HG03280 (cell line): ENCODE results near the gene AK1.
"Not testable (repeated sequence)": the region's sequence is repeated elsewhere in the genome, so short reads cannot be mapped to it uniquely, and the experiment has no call there.

Experiments used
- ATAC-seq: cut with Tn5 transposase; IDR thresholded peaks from one replicate; pipeline ENCODE4 v1.9.1; 2021; ENCODE audit warnings: mild to moderate bottlenecking, moderate library complexity; ENCODE audit not compliant: unreplicated experiment

AK1 gene

GRCh38 chr9:127870153-127870491, 7.4 kb downstream of the AK1 start:
- not testable (repeated sequence) for ATAC-seq

GRCh38 chr9:127869310-127870152, 7.9 kb downstream of the AK1 start:
- peak; percentile 51 for ATAC-seq

GRCh38 chr9:127868278-127868902, 9.1 kb downstream of the AK1 start:
- ATAC-seq: no peak

- no peak for ATAC-seq
Observed at GRCh38 chr9:127867356-127868277, 9.9 kb downstream of the AK1 start.

GRCh38 chr9:127866535-127866934, 10.9 kb downstream of the AK1 start:
- no peak for ATAC-seq

DNA sequence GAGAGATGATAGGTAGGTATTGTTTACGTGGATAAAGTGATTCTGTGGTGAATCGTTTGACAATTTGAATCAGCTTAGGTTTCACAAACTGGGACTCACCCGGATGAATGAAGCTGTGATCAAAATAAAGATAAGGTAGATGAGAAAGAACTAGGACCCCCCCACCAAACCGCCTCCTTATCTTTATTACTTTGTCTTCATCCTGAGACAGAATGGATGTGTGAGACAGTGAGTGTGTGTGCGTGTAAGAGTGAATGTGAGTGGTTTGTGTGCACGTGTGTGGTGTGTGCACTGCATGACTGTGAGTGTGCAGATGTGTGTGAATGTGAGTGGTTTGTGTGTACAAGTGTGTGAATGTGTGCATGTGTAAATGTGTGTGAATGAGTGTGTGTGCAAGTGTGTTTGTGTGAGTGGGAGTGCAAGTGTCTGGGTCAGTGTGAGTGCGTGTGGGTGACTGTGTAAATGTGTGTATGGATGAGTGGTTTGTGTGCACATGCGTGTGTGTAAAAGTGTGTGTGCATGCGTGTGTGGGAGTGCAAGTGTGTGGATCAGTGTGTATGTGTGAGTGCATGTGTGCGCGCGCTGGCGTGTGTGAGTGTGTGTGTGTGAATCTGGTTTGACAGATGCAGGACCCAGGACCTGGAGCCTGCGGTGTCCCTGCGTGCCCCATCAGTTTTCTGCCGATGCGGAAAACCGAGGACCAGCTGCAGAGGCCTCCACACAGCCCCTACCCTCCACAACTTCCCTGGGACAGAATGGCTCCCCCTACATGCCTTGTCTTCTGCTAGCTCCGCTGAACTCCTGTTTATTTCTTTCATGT, 11.6 kb downstream of the AK1 start:
- no peak for ATAC-seq

GRCh38 chr9:127863191-127863621, 14.3 kb downstream of the AK1 start:
- ATAC-seq: no peak

GRCh38 chr9:127862075-127863011, 15.1 kb downstream of the AK1 start:
- no peak for ATAC-seq

- ATAC-seq: no peak
Observed at GRCh38 chr9:127860779-127861178, 16.7 kb downstream of the AK1 start.

- ATAC-seq: no peak
Observed at GRCh38 chr9:127860260-127860659, 17.2 kb downstream of the AK1 start.

GRCh38 chr9:127858041-127858512, 19.4 kb downstream of the AK1 start:
- no peak for ATAC-seq

GRCh38 chr9:127857278-127857677, 20.2 kb downstream of the AK1 start:
- no peak for ATAC-seq

- no peak for ATAC-seq
Observed at GRCh38 chr9:127856729-127857116, 20.8 kb downstream of the AK1 start.

DNA sequence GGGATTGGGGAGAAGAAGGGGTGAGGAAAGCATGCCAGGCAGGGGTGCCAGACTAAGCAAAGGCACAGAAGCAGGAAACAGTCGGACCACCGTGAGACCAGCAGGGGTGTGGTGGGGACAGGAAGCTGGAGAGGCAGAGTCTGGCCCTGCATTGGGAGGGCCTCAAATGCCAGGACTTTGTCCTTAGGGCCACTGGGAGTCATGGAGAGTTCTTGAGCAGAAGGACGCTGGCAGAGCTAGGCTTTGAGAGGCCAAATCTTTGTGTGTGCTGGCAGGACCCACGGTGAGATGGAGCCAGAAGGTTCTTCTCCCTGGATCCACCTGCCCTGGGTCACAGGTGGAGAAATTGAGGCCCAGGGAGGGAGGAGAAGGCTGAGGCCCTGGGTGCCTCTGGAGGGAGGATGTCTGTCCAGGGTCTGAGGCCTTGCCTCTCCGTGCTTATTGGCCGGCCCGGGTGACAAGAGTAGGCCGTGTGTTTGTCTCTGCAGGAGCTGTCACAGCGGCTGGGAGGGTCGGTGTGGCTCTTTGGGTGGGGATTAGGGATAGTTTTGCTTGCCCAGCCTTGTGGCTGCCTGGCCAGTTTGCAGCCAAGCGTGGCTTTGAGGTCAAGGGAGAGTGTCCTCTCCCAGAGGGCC, 21.3 kb downstream of the AK1 start:
- no peak for ATAC-seq

DNA sequence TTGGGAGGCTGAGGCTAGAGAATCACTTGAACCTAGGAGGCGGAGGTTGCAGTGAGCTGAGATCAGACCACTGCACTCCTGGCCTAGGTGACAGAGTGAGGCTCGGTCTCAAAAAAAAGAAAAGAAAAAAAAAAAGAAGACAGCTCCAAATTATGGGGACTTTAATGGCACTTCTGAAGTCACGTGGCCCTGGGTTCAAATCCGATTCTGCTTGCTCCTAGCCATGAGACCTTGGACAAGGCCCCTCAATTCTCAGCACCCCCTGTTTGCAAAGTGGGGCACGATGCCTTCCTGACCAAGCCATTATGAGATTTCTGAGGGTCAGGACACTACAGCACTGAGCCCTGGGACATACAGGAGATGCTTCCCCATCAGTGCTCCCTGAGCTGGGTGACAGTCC, 22.0 kb downstream of the AK1 start:
- no peak for ATAC-seq

DNA sequence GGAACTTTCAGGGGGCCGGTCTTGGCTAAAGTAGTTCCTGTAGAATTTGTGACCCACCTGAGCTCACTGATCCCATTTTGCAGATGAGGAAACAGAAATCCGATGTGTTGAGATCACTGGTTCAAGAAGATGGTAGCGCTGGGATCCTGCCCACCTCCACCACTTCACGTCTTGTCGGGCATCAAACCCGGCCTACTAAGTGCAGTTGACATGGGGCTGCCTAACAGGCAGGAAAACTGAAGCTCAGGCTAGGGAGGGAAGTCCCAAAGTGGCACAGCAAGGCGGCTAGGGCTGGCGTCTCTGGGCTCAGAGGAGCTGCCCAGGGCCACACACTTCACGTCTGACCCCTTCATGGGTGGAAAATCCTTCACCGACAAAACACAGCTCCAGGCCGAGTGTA, 22.5 kb downstream of the AK1 start:
- no peak for ATAC-seq

- ATAC-seq: no peak
Observed at GRCh38 chr9:127854184-127854806, 23.2 kb downstream of the AK1 start, which contains the start of gene ENG. Gene ENG (minus strand): TSS chr9:127854658. CDS start chr9:127854355, 303 bp downstream.
